Cardiac fibroblast (primary cell): ENCODE data around the gene USP40.

Source experiments
- DNase-seq, 2 donors: peaks; one replicate each; pipeline versions ENCODE4 v3.0.0 to v3.0.0-alpha.2; 2010; ENCODE audit warnings: low read depth in 2 of 2
- H3K4me3 ChIP-seq, 2 donors: replicated peaks in 1 of 2; 1 replicate in 1 of 2; 2 replicates in 1 of 2; pipeline ENCODE4 v1.5.1; 2011; ENCODE audit warnings: low read depth in 2 of 2, low read length in 2 of 2, mild to moderate bottlenecking in 2 of 2, moderate library complexity in 1 of 2
- CTCF ChIP-seq: IDR thresholded peaks from one replicate; pipeline ENCODE4 v1.5.1; 2011; ENCODE audit warnings: low read depth, mild to moderate bottlenecking, low read length, inconsistent platforms

USP40 gene

GRCh38 chr2:233464531-233465240 lies 101.9 kb downstream of the USP40 start:
- no peak overlapping the region for H3K4me3 ChIP-seq
- no peak for DNase-seq
- no peak for TF ChIP-seq CTCF

GRCh38 chr2:233464056-233464455 lies 102.5 kb downstream of the USP40 start:
- no peak for DNase-seq
- H3K4me3 ChIP-seq = no peak overlapping the region
- TF ChIP-seq CTCF = no peak

DNA sequence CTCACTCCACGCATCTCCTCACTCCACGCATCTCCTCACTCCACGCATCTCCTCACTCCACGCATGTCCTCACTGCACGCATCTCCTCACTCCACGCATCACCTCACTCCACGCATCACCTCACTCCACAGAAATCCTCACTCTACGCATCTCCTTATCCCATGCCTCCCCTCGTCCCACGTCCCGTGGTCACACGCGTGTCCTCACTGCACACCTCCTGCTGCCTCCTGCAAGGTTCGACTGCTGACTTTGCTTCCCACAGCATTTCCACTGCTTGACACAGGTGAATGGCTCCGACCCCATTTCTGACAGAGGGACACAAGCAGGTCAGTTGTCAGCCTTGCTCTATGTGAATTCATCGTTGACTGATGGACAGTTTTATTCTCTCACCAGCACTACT lies 103.0 kb downstream of the USP40 start:
- H3K4me3 ChIP-seq = no peak overlapping the region
- DNase-seq = no peak
- no peak for TF ChIP-seq CTCF

DNA sequence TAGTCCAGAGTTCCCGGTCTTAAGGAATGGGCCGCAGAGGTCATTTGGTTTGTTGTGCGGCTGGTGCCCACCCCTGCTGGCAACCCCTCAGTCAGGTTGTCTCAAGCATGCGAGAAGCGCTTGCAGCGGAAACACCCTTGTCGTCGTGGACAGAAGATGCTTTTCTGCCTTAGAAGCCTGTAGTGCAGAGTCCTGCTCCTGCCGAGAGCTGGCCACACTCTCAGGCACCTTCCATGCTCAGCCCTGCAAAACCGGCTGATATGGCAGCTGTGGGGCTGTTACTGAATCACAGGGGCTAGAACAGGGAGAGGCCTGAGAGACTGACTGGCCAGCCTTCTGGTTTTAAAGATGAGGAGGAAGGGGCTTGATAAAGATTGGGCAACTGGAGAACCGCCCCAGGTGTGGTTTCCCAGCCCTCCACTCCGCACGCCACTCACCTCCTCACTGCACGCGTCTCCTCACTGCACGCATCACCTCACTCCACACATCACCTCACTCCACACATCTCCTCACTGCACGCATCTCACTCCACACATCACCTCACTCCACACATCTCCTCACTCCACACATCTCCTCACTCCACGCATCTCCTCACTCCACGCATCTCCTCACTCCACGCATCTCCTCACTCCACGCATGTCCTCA lies 103.6 kb downstream of the USP40 start:
- H3K4me3 ChIP-seq = no peak overlapping the region
- no peak for DNase-seq
- TF ChIP-seq CTCF = no peak

DNA sequence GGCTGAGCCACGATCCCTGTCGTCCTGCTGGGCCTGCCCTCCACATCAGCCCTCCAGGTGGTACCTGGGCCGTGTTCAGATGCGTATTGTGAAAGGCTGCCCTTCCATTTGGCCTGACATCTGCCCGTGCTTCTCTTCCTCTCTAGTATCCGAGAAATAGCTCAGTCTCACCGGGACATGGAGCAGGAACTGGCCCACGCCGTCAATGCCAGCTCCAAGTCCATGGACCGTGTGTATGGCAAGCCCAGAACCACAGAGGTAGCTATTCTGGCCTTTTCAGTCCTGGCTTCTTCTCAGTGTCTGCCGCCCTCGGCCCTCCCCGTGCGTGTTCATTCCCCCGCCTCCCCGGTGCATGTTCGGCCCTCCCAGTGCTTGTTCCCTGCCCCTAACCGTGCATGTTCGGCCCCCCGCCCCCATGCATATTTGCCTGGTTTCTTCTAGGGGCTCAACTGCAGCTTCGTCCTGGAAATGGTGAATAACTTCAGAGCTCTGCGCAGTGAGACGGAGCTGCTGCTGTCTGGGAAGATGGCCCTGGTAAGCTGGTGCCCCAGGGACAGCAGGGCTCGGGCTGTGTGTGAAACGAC lies 104.3 kb downstream of the USP40 start:
- DNase-seq = no peak
- no peak for TF ChIP-seq CTCF
- H3K4me3 ChIP-seq = no peak overlapping the region

- H3K4me3 ChIP-seq = no peak overlapping the region
- DNase-seq = no peak
- no peak for TF ChIP-seq CTCF
These were observed 105.1 kb downstream of the USP40 start for GRCh38 chr2:233461481-233461891.
